NCI-H2107 (cell line): ENCODE data around the gene TMCC2.
A peak's percentile ranks its signal among the peaks of the same experiment; 100 is the strongest.
"Not testable (repeated sequence)": the region's sequence is repeated elsewhere in the genome, so short reads cannot be mapped to it uniquely, and the experiment has no call there.

ENCODE experiments used
- DNase-seq: peaks from one replicate; lab custom pipeline; 2025; lab: John Stamatoyannopoulos, UW

The TMCC2 gene

GRCh38 chr1:205214756-205215155 lies 13.0 kb upstream of the TMCC2 start:
- DNase-seq, result no peak

- no peak for DNase-seq
These were observed 11.2 kb upstream of the TMCC2 start for GRCh38 chr1:205216588-205216987.

GRCh38 chr1:205217418-205217817 lies 10.3 kb upstream of the TMCC2 start:
- no peak for DNase-seq

GRCh38 chr1:205220421-205220820 lies 7.3 kb upstream of the TMCC2 start:
- no peak for DNase-seq

GRCh38 chr1:205224736-205225135 lies 3.0 kb upstream of the TMCC2 start:
- no peak for DNase-seq

GRCh38 chr1:205225901-205226765 lies 1.6 kb upstream of the TMCC2 start:
- no peak for DNase-seq

GRCh38 chr1:205226868-205227583 lies 720 bp upstream of the TMCC2 start:
- DNase-seq, result no peak

GRCh38 chr1:205228093-205228521 lies 361 bp downstream of the TMCC2 start:
- DNase-seq, result no peak

GRCh38 chr1:205229399-205229871 lies 1.7 kb downstream of the TMCC2 start:
- DNase-seq, result peak; percentile 81

- DNase-seq, result no peak
These were observed 2.4 kb downstream of the TMCC2 start for GRCh38 chr1:205229916-205230700.

- no peak for DNase-seq
These were observed 3.2 kb downstream of the TMCC2 start for GRCh38 chr1:205230982-205231381.

- DNase-seq, result no peak
These were observed 4.5 kb downstream of the TMCC2 start for GRCh38 chr1:205232127-205232820.

- no peak for DNase-seq
These were observed 5.2 kb downstream of the TMCC2 start for GRCh38 chr1:205232945-205233397.

- not testable (repeated sequence) for DNase-seq
These were observed 6.2 kb downstream of the TMCC2 start for GRCh38 chr1:205233986-205234385.

- no peak for DNase-seq
These were observed 8.2 kb downstream of the TMCC2 start for GRCh38 chr1:205235951-205236350.

GRCh38 chr1:205236526-205236925 lies 8.8 kb downstream of the TMCC2 start:
- DNase-seq, result no peak

GRCh38 chr1:205236951-205237475 lies 9.3 kb downstream of the TMCC2 start:
- DNase-seq, result no peak

- no peak for DNase-seq
These were observed 10.1 kb downstream of the TMCC2 start for GRCh38 chr1:205237526-205238484.

GRCh38 chr1:205239078-205239477 lies 11.3 kb downstream of the TMCC2 start:
- DNase-seq, result no peak

GRCh38 chr1:205240118-205240517 lies 12.4 kb downstream of the TMCC2 start:
- DNase-seq, result no peak
